GM12874 (cell line): ENCODE data around the gene UBR1.

ENCODE experiments used
- CTCF ChIP-seq: IDR thresholded peaks from 2 replicates; pipeline ENCODE4 v1.5.1; 2011; ENCODE audit warnings: low read depth, mild to moderate bottlenecking, control low read depth, low read length, moderate library complexity; ENCODE audit not compliant: insufficient read depth

The UBR1 gene

GRCh38 chr15:42984493-42985034, 121.3 kb downstream of the UBR1 start:
- TF ChIP-seq CTCF: no peak

DNA sequence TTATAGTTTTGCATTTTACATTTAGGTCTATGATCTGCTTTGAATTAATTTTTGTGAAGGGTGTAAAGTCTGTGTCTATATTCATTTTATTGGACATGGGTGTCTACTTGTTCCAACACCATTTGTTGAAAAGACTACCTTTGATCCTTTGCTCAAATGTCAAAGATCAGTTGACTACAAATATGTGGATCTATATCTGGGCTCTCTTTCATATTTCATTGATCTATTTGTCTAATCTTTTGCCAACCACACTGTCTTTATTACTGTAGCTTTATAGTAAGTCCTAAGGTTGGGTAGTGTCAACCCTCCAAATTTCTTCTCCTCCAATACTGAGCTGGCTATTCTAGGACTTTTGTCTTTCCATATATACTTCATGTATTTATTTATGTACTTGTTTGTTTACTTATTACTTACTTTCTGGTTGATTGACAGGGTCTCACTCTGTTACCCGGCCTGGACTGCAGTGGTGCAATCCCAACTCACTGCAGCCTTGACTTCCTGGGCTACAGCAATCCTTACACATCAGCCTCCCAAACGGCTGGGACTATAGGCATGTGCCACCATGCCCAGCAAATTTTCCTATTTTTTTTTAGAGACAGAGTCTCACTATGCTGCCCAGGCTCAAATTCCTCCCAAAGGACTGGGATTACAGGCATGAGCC, 131.5 kb downstream of the UBR1 start:
- no peak for TF ChIP-seq CTCF

GRCh38 chr15:42973114-42973513, 132.7 kb downstream of the UBR1 start:
- no peak for TF ChIP-seq CTCF

GRCh38 chr15:42971830-42972229, 134.0 kb downstream of the UBR1 start:
- TF ChIP-seq CTCF: no peak

- no peak for TF ChIP-seq CTCF
Measured at GRCh38 chr15:42964476-42964875, 141.4 kb downstream of the UBR1 start.

GRCh38 chr15:42955518-42955917, 150.3 kb downstream of the UBR1 start:
- TF ChIP-seq CTCF: no peak

DNA sequence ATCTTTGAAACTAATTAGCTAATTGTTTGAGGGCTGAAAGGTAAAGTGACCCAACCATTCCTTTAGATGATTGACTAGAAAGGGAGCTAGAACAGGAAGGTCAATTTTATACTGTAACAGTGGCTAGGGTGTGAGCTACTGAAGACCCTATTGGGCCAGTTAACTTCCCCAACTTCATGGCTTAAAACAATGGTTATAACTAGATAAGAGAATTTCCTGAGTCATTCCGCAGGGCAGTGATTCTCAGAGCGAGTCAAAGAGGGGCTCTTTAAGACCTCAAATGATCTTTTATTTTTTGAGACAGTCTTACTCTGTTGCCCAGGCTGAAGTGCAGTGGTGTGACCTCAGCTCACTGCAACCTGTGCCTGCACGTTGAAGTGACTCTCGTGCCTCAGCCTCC, 151.5 kb downstream of the UBR1 start:
- TF ChIP-seq CTCF: no peak
